Spleen (tissue), 11 donors: Measurements from ENCODE around the gene UBN1. TPM values are rescaled to one million over a fixed set of nuclear protein-coding genes. Genes with fewer than 3 reads are reported as not detected.

Experiments used
- DNase-seq: peaks from one replicate; pipeline ENCODE4 v3.0.0-alpha.2; 2020
- H3K27ac ChIP-seq, 8 donors: fragments of 200-600 bp; sonication (generic) in 7 of 8; 1 replicate in 4 of 8; 2 replicates in 4 of 8; pipeline versions ENCODE4 v1.5.0 to v1.8.0; 2016 to 2021; ENCODE audit warnings: inconsistent platforms in 4 of 8, mild to moderate bottlenecking in 4 of 8, moderate library complexity in 1 of 8
- H3K27me3 ChIP-seq, 7 donors: fragments of 200-600 bp; sonication (generic) in 6 of 7; replicated peaks in 1 of 7; 1 replicate in 4 of 7; 2 replicates in 3 of 7; pipeline versions ENCODE4 v1.5.0 to v1.8.0; 2016 to 2021; ENCODE audit warnings: inconsistent platforms in 3 of 7, mild to moderate bottlenecking in 1 of 7
- H3K36me3 ChIP-seq, 6 donors: fragments of 200-600 bp; sonication (generic) in 5 of 6; 1 replicate in 4 of 6; 2 replicates in 2 of 6; pipeline versions ENCODE4 v1.5.0 to v1.8.0; 2016 to 2021; ENCODE audit warnings: inconsistent platforms in 2 of 6
- H3K4me1 ChIP-seq, 6 donors: fragments of 200-600 bp; sonication (generic) in 5 of 6; 1 replicate in 3 of 6; 2 replicates in 3 of 6; pipeline versions ENCODE4 v1.5.0 to v1.8.0; 2016 to 2021; ENCODE audit warnings: inconsistent platforms in 3 of 6
- H3K4me3 ChIP-seq, 8 donors: fragments of 200-600 bp; sonication (generic) in 7 of 8; 1 replicate in 4 of 8; 2 replicates in 4 of 8; pipeline versions ENCODE4 v1.5.0 to v1.8.0; 2016 to 2021; ENCODE audit warnings: inconsistent platforms in 4 of 8, mild to moderate bottlenecking in 4 of 8, moderate library complexity in 2 of 8
- H3K9me3 ChIP-seq, 8 donors: fragments of 200-600 bp; sonication (generic) in 7 of 8; 1 replicate in 4 of 8; 2 replicates in 4 of 8; pipeline versions ENCODE4 v1.5.0 to v1.8.0; 2016 to 2021; ENCODE audit warnings: inconsistent platforms in 4 of 8
- CTCF ChIP-seq, 11 experiments: fragments of 200-600 bp in 7 of 11; fragments of 450-650 bp in 4 of 11; sonication (generic) in 4 of 11; IDR thresholded peaks in 8 of 11; conservative IDR thresholded peaks in 3 of 11; 1 replicate in 7 of 11; 2 replicates in 4 of 11; pipeline versions ENCODE4 v1.4.0 to v1.8.0; 2016 to 2021; ENCODE audit warnings: antibody characterized with exemption in 11 of 11, inconsistent platforms in 4 of 11, mild to moderate bottlenecking in 1 of 11
- POLR2A ChIP-seq, 3 donors: fragments of 450-650 bp; IDR thresholded peaks; one replicate each; pipeline ENCODE4 v1.5.1; 2017; ENCODE audit warnings: antibody characterized with exemption in 3 of 3, mild to moderate bottlenecking in 1 of 3
- POLR2AphosphoS5 ChIP-seq, 3 donors: sonication (generic); formaldehyde crosslinking; IDR thresholded peaks; one replicate each; pipeline ENCODE4 v1.5.1; 2017; ENCODE audit warnings: antibody characterized with exemption in 3 of 3
- WGBS, 5 donors: extraction: QIAGEN DNeasy Blood & Tissue Kit in 3 of 5; methylation state at CpG; one replicate each; pipeline versions ENCODE4 v1.1.5 to v1.1.7; 2013 to 2018; 5-methylcytosine and 5-hydroxymethylcytosine counted together
- intact Hi-C: fragments of 100-400 bp; cut with DNase I; formaldehyde crosslinking; loops from one replicate; pipeline ENCODE4 v1.15.0; 2023; ENCODE audit warnings: low total_unique reads
- polyA plus RNA-seq, 3 donors: library from polyadenylated mRNA; stranded (reverse); fragments of 200-250 nt; gene quantifications; one replicate each; pipeline ENCODE4 v1.2.1, GENCODE V29; 2013
- total RNA-seq, 7 donors: library from RNA; depleted of rRNA in 3 of 7; stranded (reverse); fragments of >200 nt in 3 of 7; fragmentation: NEBNext Ultra II Directional in 4 of 7; extraction: Animal tissue kit (Norgen Biotek cat#: 25700) in 4 of 7; gene quantifications; one replicate each; pipeline versions ENCODE4 v1.1.0 to v1.2.1, GENCODE V29; 2016 to 2021
- donor health status: healthy with polysubstance abuse.
- donor health status: DM: no; HTN: no; CAD: no; lungs with moderate emphysema.
- donor health status: DM: no; HTN: no; CAD: no.
- donor health status: Bipolar disorder and iron deficiency.
- donor health status: healthy.
- donor health status: DM: no; HTN: no; CAD: no.
- donor health status: DM: yes; HTN: yes; CAD: no.

The UBN1 gene
- total and polyA plus RNA-seq, 10 donors, result 4.8 to 69.4 (median 52.2) TPM

- DNase-seq, result no peak
- Histone ChIP-seq H3K27ac (no peak overlapping the region), H3K36me3 (no peaks in the 10 kb centered on the region), H3K9me3 (peaks cover 0 to 24% (median 21%) of the 10 kb centered on the region in 8 donors), H3K4me3 (no peak overlapping the region), H3K4me1 (no peaks in the 10 kb centered on the region), H3K27me3 (peaks cover 0 to 14% (median 0%) of the 10 kb centered on the region in 7 donors)
- TF ChIP-seq POLR2AphosphoS5 (IDR thresholded peaks at IDR 0.05), result no peak
- TF ChIP-seq POLR2A (IDR thresholded peaks at IDR 0.05), result no peak
- no peak for TF ChIP-seq CTCF (IDR thresholded peaks at IDR 0.05 in 8 of 11, conservative IDR thresholded peaks at IDR 0.05 in 3 of 11)
- WGBS, 5 donors, result 67 to 82% (median 74%) methylated on average over 16 to 18 of the region's 18 CpGs
- intact Hi-C loops, result no loop called here
Observed at GRCh38 chr16:4922721-4923342, 75.6 kb downstream of the UBN1 start.

- peaks cover 0 to 14% (median 0%) of the 10 kb centered on the region in 7 donors for H3K27me3 ChIP-seq
- H3K27ac ChIP-seq, result no peak overlapping the region
- intact Hi-C loops, result no loop called here
- WGBS, 5 donors, result 74 to 89% (median 82%) methylated on average over 6 of the region's 6 CpGs
- no peaks in the 10 kb centered on the region for H3K36me3 ChIP-seq
- peaks cover 0 to 30% (median 27%) of the 10 kb centered on the region in 8 donors for H3K9me3 ChIP-seq
- no peak overlapping the region for H3K4me3 ChIP-seq
- TF ChIP-seq POLR2A (IDR thresholded peaks at IDR 0.05), result no peak
- no peaks in the 10 kb centered on the region for H3K4me1 ChIP-seq
- no peak for DNase-seq
Observed at GRCh38 chr16:4923853-4924252, 76.6 kb downstream of the UBN1 start.

- no peaks in the 10 kb centered on the region for H3K36me3 ChIP-seq
- no peak overlapping the region for H3K4me3 ChIP-seq
- TF ChIP-seq CTCF (IDR thresholded peaks at IDR 0.05 in 8 of 11, conservative IDR thresholded peaks at IDR 0.05 in 3 of 11), result no peak
- TF ChIP-seq POLR2A (IDR thresholded peaks at IDR 0.05), result no peak
- no peak for TF ChIP-seq POLR2AphosphoS5 (IDR thresholded peaks at IDR 0.05)
- no peak for DNase-seq
- WGBS, 5 donors, result 49 to 67% (median 64%) methylated on average over 12 of the region's 12 CpGs
- H3K9me3 ChIP-seq, result peaks cover 0 to 30% (median 27%) of the 10 kb centered on the region in 8 donors
- intact Hi-C loops, result no loop called here
- no peaks in the 10 kb centered on the region for H3K4me1 ChIP-seq
- no peak overlapping the region for H3K27ac ChIP-seq
- peaks cover 0 to 14% (median 0%) of the 10 kb centered on the region in 7 donors for H3K27me3 ChIP-seq
Observed at GRCh38 chr16:4924593-4925292, 77.5 kb downstream of the UBN1 start.

- H3K9me3 ChIP-seq, result peaks cover 0 to 30% (median 27%) of the 10 kb centered on the region in 8 donors
- no peak for DNase-seq
- no peak overlapping the region for H3K27ac ChIP-seq
- no peak overlapping the region for H3K4me3 ChIP-seq
- peaks cover 0 to 14% (median 0%) of the 10 kb centered on the region in 7 donors for H3K27me3 ChIP-seq
- WGBS, 5 donors, result 73 to 96% (median 81%) methylated on average over 4 to 5 of the region's 5 CpGs
- H3K36me3 ChIP-seq, result no peaks in the 10 kb centered on the region
- no peak for TF ChIP-seq CTCF (IDR thresholded peaks at IDR 0.05 in 8 of 11, conservative IDR thresholded peaks at IDR 0.05 in 3 of 11)
- no peak for TF ChIP-seq POLR2A (IDR thresholded peaks at IDR 0.05)
- TF ChIP-seq POLR2AphosphoS5 (IDR thresholded peaks at IDR 0.05), result no peak
- intact Hi-C loops, result no loop called here
- H3K4me1 ChIP-seq, result no peaks in the 10 kb centered on the region
Observed at GRCh38 chr16:4925293-4925607, 78.0 kb downstream of the UBN1 start.
